Astrocyte of the cerebellum (primary cell): Measurements from ENCODE around the gene ZSCAN12.

Experiments used
- DNase-seq: peaks from one replicate; pipeline ENCODE4 v3.0.0-alpha.2; 2011; ENCODE audit warnings: low read depth
- H3K4me3 ChIP-seq: 2 replicates; pipeline ENCODE4 v1.5.1; 2011; ENCODE audit warnings: mild to moderate bottlenecking, low read depth, low read length, moderate library complexity
- CTCF ChIP-seq: IDR thresholded peaks from 2 replicates; pipeline ENCODE4 v1.5.1; 2012; ENCODE audit warnings: low read length, low read depth, moderate library complexity, mild to moderate bottlenecking; ENCODE audit errors: missing control alignments
- in situ Hi-C: cut with HindIII; loops from 2 replicates; pipeline ENCODE4 v1.10.0; 2017; ENCODE audit warnings: low sequenced_read_pairs

Gene ZSCAN12

GRCh38 chr6:28355743-28356665, 43.5 kb downstream of the ZSCAN12 start:
- DNase-seq, result peak; percentile 87
- TF ChIP-seq CTCF, result peak; percentile 78
- peak overlapping the region; percentile 60 for H3K4me3 ChIP-seq
- in situ Hi-C loops, result no loop called here

GRCh38 chr6:28354688-28355554, 44.6 kb downstream of the ZSCAN12 start:
- no peak for TF ChIP-seq CTCF
- no peak overlapping the region for H3K4me3 ChIP-seq

GRCh38 chr6:28353981-28354676, 45.4 kb downstream of the ZSCAN12 start:
- H3K4me3 ChIP-seq, result no peak overlapping the region
- no peak for DNase-seq
- in situ Hi-C loops, result no loop called here
- no peak for TF ChIP-seq CTCF

More at GRCh38 chr6:28354688-28355554, 44.6 kb downstream of the ZSCAN12 start:
- DNase-seq, result no peak
- in situ Hi-C loops, result no loop called here

GRCh38 chr6:28353356-28353755, 46.2 kb downstream of the ZSCAN12 start:
- H3K4me3 ChIP-seq, result no peak overlapping the region
- in situ Hi-C loops, result no loop called here

GRCh38 chr6:28351493-28351925, 48.0 kb downstream of the ZSCAN12 start:
- DNase-seq, result no peak
- in situ Hi-C loops, result no loop called here
- no peak for TF ChIP-seq CTCF
- H3K4me3 ChIP-seq, result no peak overlapping the region

More at GRCh38 chr6:28353356-28353755, 46.2 kb downstream of the ZSCAN12 start:
- DNase-seq, result no peak
- TF ChIP-seq CTCF, result no peak

- in situ Hi-C loops, result no loop called here
- TF ChIP-seq CTCF, result no peak
- no peak for DNase-seq
- H3K4me3 ChIP-seq, result no peak overlapping the region
Observed at GRCh38 chr6:28351087-28351486, 48.5 kb downstream of the ZSCAN12 start.
